ENCODE data around the gene NETO2. TPM values are rescaled to one million over a fixed set of nuclear protein-coding genes. Genes with fewer than 3 reads are reported as not detected.
A peak's percentile ranks its signal among the peaks of the same experiment; 100 is the strongest.

The NETO2 gene
- polyA plus RNA-seq, 3 donors = 12.4 to 15.7 (median 14.3) TPM

DNA sequence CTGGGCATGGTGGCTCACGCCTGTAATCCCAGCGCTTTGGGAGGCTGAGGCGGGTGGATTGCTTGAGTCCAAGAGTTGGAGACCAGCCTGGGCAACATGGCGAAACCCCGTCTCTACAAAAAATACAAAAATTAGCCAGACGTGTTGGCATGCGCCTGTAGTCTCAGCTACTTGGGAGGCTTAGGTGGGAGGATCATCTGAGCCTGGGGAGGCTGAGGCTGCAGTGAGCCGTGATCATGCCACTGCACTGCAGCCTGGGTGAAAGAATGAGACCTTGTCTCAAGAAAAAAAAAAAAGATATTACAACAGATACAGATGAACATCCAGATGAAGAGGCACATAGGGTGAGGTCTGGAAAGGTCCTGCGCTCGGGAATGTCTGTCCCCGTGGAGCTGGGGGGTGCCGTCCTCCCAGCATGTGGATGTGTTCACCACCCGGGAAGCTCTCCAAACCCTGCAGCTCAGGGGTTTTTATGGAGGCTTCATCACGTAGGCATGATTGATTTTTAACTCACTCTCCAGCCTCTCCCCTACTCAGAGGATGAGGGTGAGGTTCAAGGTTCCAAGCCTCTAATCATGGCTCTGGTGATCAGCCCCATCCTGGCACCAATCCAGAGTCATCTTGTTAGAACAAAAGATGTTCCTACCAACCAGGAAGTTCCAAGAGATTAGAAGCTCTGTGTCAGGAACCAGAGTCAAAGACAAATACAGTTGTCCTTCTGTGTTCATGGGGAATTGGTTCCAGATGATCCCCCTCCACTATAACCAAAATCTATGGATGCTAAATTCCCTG, 85.3 kb downstream of the NETO2 start:
- Histone ChIP-seq H3K9me3 (replicated peaks in 1 of 2; ENCODE audit: control insufficient read depth in 1 of 2, insufficient read depth in 1 of 2, low read length in 2 of 2) (peaks cover 4 to 17% of the 10 kb centered on the region in 2 donors), H2AFZ (ENCODE audit: insufficient read depth, low read depth, low read length, poor library complexity, severe bottlenecking) (no peak overlapping the region), H3K79me2 (ENCODE audit: insufficient read depth, low read length) (no peaks in the 10 kb centered on the region), H3K27ac (ENCODE audit: low read depth in 1 of 2, low read length in 2 of 2) (no peak overlapping the region), H3K4me1 (ENCODE audit: control insufficient read depth in 1 of 2, insufficient read depth in 2 of 2, low read length in 2 of 2) (no peaks in the 10 kb centered on the region), H3K36me3 (replicated peaks in 1 of 2; ENCODE audit: control insufficient read depth in 1 of 2, insufficient read depth in 2 of 2, low read length in 2 of 2) (no peaks in the 10 kb centered on the region), H4K20me1 (ENCODE audit: insufficient read depth, low read length) (no peaks in the 10 kb centered on the region), H3K27me3 (ENCODE audit: control insufficient read depth in 2 of 2, insufficient read depth in 2 of 2, low read length in 2 of 2) (no peaks in the 10 kb centered on the region), H3K9ac (ENCODE audit: insufficient read depth, low read length, poor library complexity, severe bottlenecking) (no peak overlapping the region), H3K4me3 (replicated peaks in 1 of 3; ENCODE audit: low read depth in 2 of 3, low read length in 3 of 3) (no peak overlapping the region), H3K4me2 (replicated peaks; ENCODE audit: extremely low read depth, low read length, poor library complexity, severe bottlenecking) (no peak overlapping the region)
- no peaks in the 10 kb centered on the region for H3K36me3 Mint-ChIP-seq
- intact Hi-C loops (cut with micrococcal nuclease) = no loop called here
- H3K9me3 Mint-ChIP-seq = peaks cover 2 to 20% (median 13%) of the 10 kb centered on the region in 7 donors
- H3K4me3 Mint-ChIP-seq = no peak overlapping the region
- peak overlapping the region in 1 of 7 donors; percentile 42 for H3K27ac Mint-ChIP-seq
- DNase-seq = no peak
- H3K4me1 Mint-ChIP-seq = no peaks in the 10 kb centered on the region
- peaks cover 0 to 4% (median 4%) of the 10 kb centered on the region in 3 donors for H3K27me3 Mint-ChIP-seq (ENCODE audit: low read depth in 3 of 3)
- WGBS (ENCODE audit: insufficient coverage) = 97% methylated on average over 6 of the region's 14 CpGs
- TF ChIP-seq, protein P1, sequence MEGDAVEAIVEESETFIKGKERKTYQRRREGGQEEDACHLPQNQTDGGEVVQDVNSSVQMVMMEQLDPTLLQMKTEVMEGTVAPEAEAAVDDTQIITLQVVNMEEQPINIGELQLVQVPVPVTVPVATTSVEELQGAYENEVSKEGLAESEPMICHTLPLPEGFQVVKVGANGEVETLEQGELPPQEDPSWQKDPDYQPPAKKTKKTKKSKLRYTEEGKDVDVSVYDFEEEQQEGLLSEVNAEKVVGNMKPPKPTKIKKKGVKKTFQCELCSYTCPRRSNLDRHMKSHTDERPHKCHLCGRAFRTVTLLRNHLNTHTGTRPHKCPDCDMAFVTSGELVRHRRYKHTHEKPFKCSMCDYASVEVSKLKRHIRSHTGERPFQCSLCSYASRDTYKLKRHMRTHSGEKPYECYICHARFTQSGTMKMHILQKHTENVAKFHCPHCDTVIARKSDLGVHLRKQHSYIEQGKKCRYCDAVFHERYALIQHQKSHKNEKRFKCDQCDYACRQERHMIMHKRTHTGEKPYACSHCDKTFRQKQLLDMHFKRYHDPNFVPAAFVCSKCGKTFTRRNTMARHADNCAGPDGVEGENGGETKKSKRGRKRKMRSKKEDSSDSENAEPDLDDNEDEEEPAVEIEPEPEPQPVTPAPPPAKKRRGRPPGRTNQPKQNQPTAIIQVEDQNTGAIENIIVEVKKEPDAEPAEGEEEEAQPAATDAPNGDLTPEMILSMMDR (IDR thresholded peaks at IDR 0.05) = no peak

DNA sequence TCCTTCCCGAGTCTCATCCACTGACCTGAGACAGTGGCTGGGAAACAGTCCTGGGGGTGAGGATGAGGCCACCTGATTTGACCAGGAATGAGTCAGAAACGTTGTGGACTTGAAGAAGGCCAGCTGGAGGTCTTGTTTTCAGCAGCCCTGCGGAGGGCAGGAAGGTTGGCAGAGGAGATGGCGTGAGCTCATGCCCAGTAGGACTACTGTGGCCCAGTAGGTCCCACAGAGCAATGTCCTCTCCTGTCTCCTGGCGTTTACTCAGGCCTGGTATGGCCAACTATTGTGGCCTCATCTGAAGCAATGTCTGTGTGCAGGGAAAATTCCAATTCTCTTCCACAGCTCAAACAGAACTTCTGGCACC, 86.1 kb downstream of the NETO2 start:
- Histone ChIP-seq H3K27me3 (ENCODE audit: control insufficient read depth in 2 of 2, insufficient read depth in 2 of 2, low read length in 2 of 2) (no peaks in the 10 kb centered on the region), H3K27ac (ENCODE audit: low read depth in 1 of 2, low read length in 2 of 2) (no peak overlapping the region), H3K4me2 (replicated peaks; ENCODE audit: extremely low read depth, low read length, poor library complexity, severe bottlenecking) (no peak overlapping the region), H3K4me1 (ENCODE audit: control insufficient read depth in 1 of 2, insufficient read depth in 2 of 2, low read length in 2 of 2) (no peaks in the 10 kb centered on the region), H2AFZ (ENCODE audit: insufficient read depth, low read depth, low read length, poor library complexity, severe bottlenecking) (no peak overlapping the region), H3K36me3 (replicated peaks in 1 of 2; ENCODE audit: control insufficient read depth in 1 of 2, insufficient read depth in 2 of 2, low read length in 2 of 2) (no peaks in the 10 kb centered on the region), H3K9ac (ENCODE audit: insufficient read depth, low read length, poor library complexity, severe bottlenecking) (no peak overlapping the region), H3K79me2 (ENCODE audit: insufficient read depth, low read length) (no peaks in the 10 kb centered on the region), H3K4me3 (replicated peaks in 1 of 3; ENCODE audit: low read depth in 2 of 3, low read length in 3 of 3) (no peak overlapping the region), H4K20me1 (ENCODE audit: insufficient read depth, low read length) (no peaks in the 10 kb centered on the region), H3K9me3 (replicated peaks in 1 of 2; ENCODE audit: control insufficient read depth in 1 of 2, insufficient read depth in 1 of 2, low read length in 2 of 2) (peaks cover under 1 to 9% of the 10 kb centered on the region in 2 donors)
- TF ChIP-seq, protein P1 (IDR thresholded peaks at IDR 0.05) = no peak
- Mint-ChIP-seq H3K27ac (no peak overlapping the region), H3K27me3 (ENCODE audit: low read depth in 3 of 3) (peaks cover 0 to 4% (median 4%) of the 10 kb centered on the region in 3 donors), H3K4me1 (no peaks in the 10 kb centered on the region), H3K4me3 (no peak overlapping the region), H3K9me3 (peaks cover 2 to 14% (median 5%) of the 10 kb centered on the region in 7 donors), H3K36me3 (no peaks in the 10 kb centered on the region)
- WGBS (ENCODE audit: insufficient coverage) = 77% methylated on average over 5 of the region's 5 CpGs
- intact Hi-C loops (cut with micrococcal nuclease) = no loop called here
- DNase-seq = no peak

Measured in CD14-positive monocyte (primary cell).